SK-N-SH (cell line): ENCODE results near the gene DNAJC17.

ENCODE experiments used
- CHD2 ChIP-seq: fragments of 150-350 bp; IDR thresholded peaks from 2 replicates; pipeline ENCODE4 v1.6.1; 2018; ENCODE audit warnings: low read length; ENCODE audit not compliant: partially characterized antibody
- ELF1 ChIP-seq: IDR thresholded peaks from 2 replicates; pipeline ENCODE4 v1.4.0; 2012
- EZH2phosphoT487 ChIP-seq: fragments of 200-600 bp; sonication (generic); IDR thresholded peaks from 2 replicates; pipeline ENCODE4 v1.6.1; 2017; ENCODE audit warnings: low read depth, mixed run types, mild to moderate bottlenecking, antibody characterized with exemption, moderate library complexity, borderline replicate concordance
- FOXM1 ChIP-seq: IDR thresholded peaks from 2 replicates; pipeline ENCODE4 v1.4.0; 2012; ENCODE audit warnings: low read depth, mild to moderate bottlenecking
- NRF1 ChIP-seq: IDR thresholded peaks from 2 replicates; pipeline ENCODE4 v1.6.1; 2012; ENCODE audit warnings: low read depth, mild to moderate bottlenecking, low read length
- RAD21 ChIP-seq: IDR thresholded peaks from 2 replicates; pipeline ENCODE4 v1.6.1; 2012; ENCODE audit warnings: mild to moderate bottlenecking, low read length
- TF ChIP-seq, protein P1 (sequence below): fragments of 200-600 bp; sonication (generic); IDR thresholded peaks from 2 replicates; pipeline ENCODE4 v1.6.1; 2017; ENCODE audit warnings: antibody characterized with exemption, mild to moderate bottlenecking, moderate library complexity

DNA sequence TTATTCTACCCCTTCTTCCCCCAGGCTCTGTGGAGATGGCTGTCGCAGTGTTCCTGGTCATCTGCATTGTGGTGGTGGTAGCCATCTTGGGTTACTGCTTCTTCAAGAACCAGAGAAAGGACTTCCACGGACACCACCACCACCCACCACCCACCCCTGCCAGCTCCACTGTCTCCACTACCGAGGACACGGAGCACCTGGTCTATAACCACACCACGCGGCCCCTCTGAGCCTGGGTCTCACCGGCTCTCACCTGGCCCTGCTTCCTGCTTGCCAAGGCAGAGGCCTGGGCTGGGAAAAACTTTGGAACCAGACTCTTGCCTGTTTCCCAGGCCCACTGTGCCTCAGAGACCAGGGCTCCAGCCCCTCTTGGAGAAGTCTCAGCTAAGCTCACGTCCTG, 49.5 kb upstream of the DNAJC17 start:
- TF ChIP-seq ELF1 (no peak), EZH2phosphoT487 (no peak), CHD2 (no peak), NRF1 (no peak), FOXM1 (no peak), RAD21 (no peak)
- TF ChIP-seq, protein P1, sequence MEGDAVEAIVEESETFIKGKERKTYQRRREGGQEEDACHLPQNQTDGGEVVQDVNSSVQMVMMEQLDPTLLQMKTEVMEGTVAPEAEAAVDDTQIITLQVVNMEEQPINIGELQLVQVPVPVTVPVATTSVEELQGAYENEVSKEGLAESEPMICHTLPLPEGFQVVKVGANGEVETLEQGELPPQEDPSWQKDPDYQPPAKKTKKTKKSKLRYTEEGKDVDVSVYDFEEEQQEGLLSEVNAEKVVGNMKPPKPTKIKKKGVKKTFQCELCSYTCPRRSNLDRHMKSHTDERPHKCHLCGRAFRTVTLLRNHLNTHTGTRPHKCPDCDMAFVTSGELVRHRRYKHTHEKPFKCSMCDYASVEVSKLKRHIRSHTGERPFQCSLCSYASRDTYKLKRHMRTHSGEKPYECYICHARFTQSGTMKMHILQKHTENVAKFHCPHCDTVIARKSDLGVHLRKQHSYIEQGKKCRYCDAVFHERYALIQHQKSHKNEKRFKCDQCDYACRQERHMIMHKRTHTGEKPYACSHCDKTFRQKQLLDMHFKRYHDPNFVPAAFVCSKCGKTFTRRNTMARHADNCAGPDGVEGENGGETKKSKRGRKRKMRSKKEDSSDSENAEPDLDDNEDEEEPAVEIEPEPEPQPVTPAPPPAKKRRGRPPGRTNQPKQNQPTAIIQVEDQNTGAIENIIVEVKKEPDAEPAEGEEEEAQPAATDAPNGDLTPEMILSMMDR = no peak
